ENCODE measurements around the gene SLC15A4. TPM values are rescaled to one million over a fixed set of nuclear protein-coding genes. Genes with fewer than 3 reads are reported as not detected.

Gene SLC15A4
- total RNA-seq, 1 experiment from 2014 or later: 29.1 TPM

GRCh38 chr12:128791395-128792322 is 32.1 kb downstream of the SLC15A4 start:
- H3K4me3 ChIP-seq (ENCODE audit: low read depth in 2 of 2, low read length in 2 of 2): no peak overlapping the region
- no TSS peak for BruUV-seq (replicated peaks)

DNA sequence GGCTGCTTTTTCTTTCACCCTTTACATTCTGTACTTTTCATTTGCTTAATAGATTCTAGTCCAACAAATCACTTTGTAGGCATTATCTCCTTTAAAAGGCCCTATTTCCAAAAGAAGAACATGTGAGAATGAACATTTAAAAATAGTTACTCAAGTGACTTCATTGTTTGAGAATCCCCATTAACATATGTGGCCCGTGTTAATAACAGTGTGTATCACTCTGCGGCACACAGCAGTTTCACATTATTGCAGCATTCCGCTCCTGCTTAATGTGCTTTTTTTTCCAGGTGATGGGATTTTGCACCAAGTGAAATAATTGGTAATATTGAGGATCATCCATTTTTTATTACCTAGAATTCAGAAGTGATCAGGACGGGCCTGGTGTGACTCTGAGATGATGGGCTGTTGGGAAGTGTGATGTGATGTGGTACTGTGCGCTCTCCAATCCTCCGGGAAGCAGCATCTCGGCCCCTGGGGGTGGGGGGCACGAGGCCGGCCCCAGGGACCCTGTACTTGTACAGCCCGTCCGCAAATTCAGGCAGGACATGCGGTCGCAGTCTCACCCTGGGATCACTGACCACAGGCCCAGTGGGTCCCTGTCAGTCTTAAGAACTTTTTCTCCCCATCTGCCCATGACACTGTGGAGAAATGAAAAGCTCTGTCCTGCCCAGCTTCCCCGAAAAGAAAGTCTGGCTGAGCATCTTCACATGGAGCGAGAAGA is 32.9 kb downstream of the SLC15A4 start:
- Histone ChIP-seq H3K4me3 (ENCODE audit: low read depth in 2 of 2, low read length in 2 of 2) (no peak overlapping the region), H3K36me3 (ENCODE audit: control insufficient read depth, insufficient read depth, low read length) (peaks cover 11% of the 10 kb centered on the region; the same call in 1 of the 2 replicates), H3K9me3 (ENCODE audit: control insufficient read depth, insufficient read depth, low read depth, low read length) (no peaks in the 10 kb centered on the region), H3K27ac (ENCODE audit: low read length) (no peak overlapping the region), H3K27me3 (ENCODE audit: control insufficient read depth, insufficient read depth, low read length) (no peaks in the 10 kb centered on the region), H3K4me1 (ENCODE audit: control insufficient read depth, insufficient read depth, low read length) (no peaks in the 10 kb centered on the region)
- intact Hi-C loops (cut with micrococcal nuclease; ENCODE audit: unreplicated experiment) (no loop called here), in situ Hi-C loops (cut with HindIII; ENCODE audit: low pct_unique_long_range_greater_than_20kb, low sequenced_read_pairs) (no loop called here)
- DNase-seq (ENCODE audit: low read depth, low spot score): no peak
- TF ChIP-seq REST (IDR thresholded peaks at IDR 0.05; ENCODE audit: insufficient read depth in 1 of 2, low read depth in 2 of 2, low read length in 1 of 2) (no peak), TCF7L2 (IDR thresholded peaks at IDR 0.05; ENCODE audit: low read depth, low read length) (no peak), SIN3A (IDR thresholded peaks at IDR 0.05; ENCODE audit: borderline replicate concordance, insufficient read depth, low read depth, low read length) (no peak), POLR2AphosphoS5 (IDR thresholded peaks at IDR 0.05; ENCODE audit: low read depth, low read length) (no peak)
- TF ChIP-seq, protein P1, sequence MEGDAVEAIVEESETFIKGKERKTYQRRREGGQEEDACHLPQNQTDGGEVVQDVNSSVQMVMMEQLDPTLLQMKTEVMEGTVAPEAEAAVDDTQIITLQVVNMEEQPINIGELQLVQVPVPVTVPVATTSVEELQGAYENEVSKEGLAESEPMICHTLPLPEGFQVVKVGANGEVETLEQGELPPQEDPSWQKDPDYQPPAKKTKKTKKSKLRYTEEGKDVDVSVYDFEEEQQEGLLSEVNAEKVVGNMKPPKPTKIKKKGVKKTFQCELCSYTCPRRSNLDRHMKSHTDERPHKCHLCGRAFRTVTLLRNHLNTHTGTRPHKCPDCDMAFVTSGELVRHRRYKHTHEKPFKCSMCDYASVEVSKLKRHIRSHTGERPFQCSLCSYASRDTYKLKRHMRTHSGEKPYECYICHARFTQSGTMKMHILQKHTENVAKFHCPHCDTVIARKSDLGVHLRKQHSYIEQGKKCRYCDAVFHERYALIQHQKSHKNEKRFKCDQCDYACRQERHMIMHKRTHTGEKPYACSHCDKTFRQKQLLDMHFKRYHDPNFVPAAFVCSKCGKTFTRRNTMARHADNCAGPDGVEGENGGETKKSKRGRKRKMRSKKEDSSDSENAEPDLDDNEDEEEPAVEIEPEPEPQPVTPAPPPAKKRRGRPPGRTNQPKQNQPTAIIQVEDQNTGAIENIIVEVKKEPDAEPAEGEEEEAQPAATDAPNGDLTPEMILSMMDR (IDR thresholded peaks at IDR 0.05): no peak
- ATAC-seq: no peak
- ChIA-PET POLR2A (no interaction called here), CTCF (no interaction called here)
- BruUV-seq (replicated peaks): no TSS peak

More at GRCh38 chr12:128791395-128792322, 32.1 kb downstream of the SLC15A4 start:
- DNase-seq (ENCODE audit: low read depth, low spot score): no peak
- peaks cover 11% of the 10 kb centered on the region; the same call in 1 of the 2 replicates for H3K36me3 ChIP-seq (ENCODE audit: control insufficient read depth, insufficient read depth, low read length)
- H3K27ac ChIP-seq (ENCODE audit: low read length): no peak overlapping the region
- no peaks in the 10 kb centered on the region for H3K27me3 ChIP-seq (ENCODE audit: control insufficient read depth, insufficient read depth, low read length)
- ChIA-PET CTCF (no interaction called here), POLR2A (no interaction called here)
- H3K9me3 ChIP-seq (ENCODE audit: control insufficient read depth, insufficient read depth, low read depth, low read length): no peaks in the 10 kb centered on the region
- peak; percentile 28; the same call in 1 of the 2 replicates for ATAC-seq
- intact Hi-C loops (cut with micrococcal nuclease; ENCODE audit: unreplicated experiment): no loop called here
- H3K4me1 ChIP-seq (ENCODE audit: control insufficient read depth, insufficient read depth, low read length): no peaks in the 10 kb centered on the region
- no peak for TF ChIP-seq POLR2AphosphoS5 (IDR thresholded peaks at IDR 0.05; ENCODE audit: low read depth, low read length)
- no peak for TF ChIP-seq TCF7L2 (IDR thresholded peaks at IDR 0.05; ENCODE audit: low read depth, low read length)
- TF ChIP-seq REST (IDR thresholded peaks at IDR 0.05; ENCODE audit: insufficient read depth in 1 of 2, low read depth in 2 of 2, low read length in 1 of 2): no peak
- TF ChIP-seq SIN3A (IDR thresholded peaks at IDR 0.05; ENCODE audit: borderline replicate concordance, insufficient read depth, low read depth, low read length): no peak
- TF ChIP-seq, protein P1 (IDR thresholded peaks at IDR 0.05): no peak
- in situ Hi-C loops (cut with HindIII; ENCODE audit: low pct_unique_long_range_greater_than_20kb, low sequenced_read_pairs): no loop called here

Data from Panc1 (cell line).